Inferior parietal cortex (tissue), 1 donor: ENCODE measurements around the gene FRZB.

ENCODE experiments used
- DNase-seq: peaks from one replicate; pipeline ENCODE4 v3.0.0-alpha.2; 2016; ENCODE audit errors: extremely low spot score

FRZB gene

DNA sequence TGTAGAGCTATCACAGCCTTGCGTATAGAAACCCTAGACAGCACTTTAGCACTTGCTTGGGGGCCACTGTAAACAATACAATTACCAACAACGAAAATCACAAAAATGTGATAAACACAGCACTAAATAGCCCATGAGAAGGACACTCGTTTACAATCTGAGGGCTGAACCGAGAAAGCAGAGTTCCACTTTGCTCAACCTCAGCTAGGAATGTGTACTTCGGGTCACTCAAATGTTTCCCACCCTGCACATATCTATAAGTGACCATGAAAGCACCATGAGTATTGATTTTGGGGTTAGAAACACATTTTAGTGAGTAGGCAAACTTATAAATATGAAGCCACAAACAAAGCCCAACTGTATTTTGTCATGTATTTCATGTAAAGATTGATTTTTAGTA lies 62.3 kb downstream of the FRZB start:
- DNase-seq, result no peak

DNA sequence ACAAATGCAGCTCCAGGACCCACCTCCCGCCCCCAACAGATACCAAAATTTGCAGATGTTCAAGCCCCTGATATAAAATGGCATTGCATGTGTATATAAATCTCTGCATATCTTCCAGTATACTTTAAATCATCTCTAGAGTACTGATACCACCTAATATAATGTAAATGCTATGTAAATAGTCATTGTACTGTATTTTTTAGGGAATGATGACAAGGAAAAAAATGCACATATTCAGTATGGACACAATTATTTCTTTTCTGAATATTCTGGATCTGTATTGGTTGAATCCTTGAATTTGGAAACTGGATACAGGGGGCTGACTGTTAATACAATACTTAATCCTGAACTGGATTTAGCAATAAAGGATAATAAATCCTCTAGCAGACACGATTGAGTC lies 67.7 kb downstream of the FRZB start:
- no peak for DNase-seq

- no peak for DNase-seq
Measured at GRCh38 chr2:182792441-182792840, 74.0 kb downstream of the FRZB start.

DNA sequence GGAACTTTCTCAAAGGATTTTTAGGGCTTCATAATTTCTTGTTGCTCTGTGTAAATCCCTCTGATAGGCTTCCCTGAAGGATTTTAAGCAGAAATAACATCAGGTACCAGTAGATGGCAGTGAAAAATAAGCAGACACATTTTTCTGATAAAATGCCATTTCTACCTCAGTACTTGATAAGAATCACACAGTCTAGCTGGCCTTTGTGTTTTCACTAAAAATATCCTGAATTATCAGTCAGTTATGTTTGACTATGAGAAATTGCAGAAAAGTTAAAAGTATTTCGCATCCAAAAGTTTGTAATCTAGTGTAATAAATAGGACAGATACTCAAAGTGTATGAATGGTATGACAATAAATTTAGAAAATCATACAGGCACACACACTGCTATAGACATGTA lies 81.7 kb downstream of the FRZB start:
- peak; percentile 64 for DNase-seq

DNA sequence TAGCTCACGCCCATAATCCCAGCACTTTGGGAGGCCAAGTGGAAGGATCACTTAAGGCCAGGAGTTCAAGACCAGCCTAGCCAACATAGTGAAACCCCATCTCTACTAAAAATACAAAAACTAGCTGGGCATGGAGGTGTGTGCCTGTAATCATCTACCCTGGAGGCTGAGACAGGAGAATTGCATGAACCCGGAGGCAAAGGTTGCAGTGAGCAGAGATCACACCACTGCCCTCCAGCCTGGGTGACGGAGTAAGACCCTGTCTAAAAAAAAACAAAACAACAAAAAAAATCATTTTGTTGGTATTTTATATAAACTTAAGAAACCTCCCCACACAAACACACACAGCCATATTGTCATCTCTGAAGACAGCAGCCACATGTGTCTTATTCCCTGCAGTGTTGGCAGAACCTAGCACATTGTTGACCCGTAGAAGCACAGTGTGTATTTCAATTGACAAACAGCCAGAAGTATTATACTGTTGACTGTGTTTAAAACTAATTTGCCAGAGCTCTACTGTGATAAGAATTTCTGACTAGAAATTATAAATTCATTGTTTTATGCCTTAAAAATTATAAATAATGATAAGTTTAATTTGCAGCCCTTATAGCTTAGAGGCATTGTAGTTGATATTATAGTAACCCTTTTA lies 82.3 kb downstream of the FRZB start:
- DNase-seq, result no peak
